ENCODE measurements around the gene SLC6A8.

DNA sequence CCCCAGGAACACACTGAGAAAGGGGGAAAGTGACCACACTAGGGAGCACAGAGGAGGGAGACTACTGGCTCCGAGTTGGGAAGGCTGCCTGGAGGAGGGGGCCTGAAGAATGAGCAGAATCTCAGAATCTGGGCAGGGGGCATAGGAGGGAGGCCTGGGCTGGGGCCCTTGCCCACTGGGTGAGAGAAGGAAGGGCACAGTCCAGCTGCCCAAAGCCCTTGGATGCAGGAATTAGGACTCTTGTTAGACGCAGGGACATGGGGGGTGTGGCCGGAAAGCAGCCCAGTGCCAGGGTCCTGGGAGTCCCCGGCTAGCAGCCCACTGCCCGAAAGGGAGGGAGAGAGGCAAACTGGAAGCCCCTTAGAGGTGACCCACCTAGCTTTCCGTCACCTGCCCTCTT, 42.6 kb upstream of the SLC6A8 start:
- TF ChIP-seq POLR2A (IDR thresholded peaks at IDR 0.05), result no peak
- TF ChIP-seq, protein P1, sequence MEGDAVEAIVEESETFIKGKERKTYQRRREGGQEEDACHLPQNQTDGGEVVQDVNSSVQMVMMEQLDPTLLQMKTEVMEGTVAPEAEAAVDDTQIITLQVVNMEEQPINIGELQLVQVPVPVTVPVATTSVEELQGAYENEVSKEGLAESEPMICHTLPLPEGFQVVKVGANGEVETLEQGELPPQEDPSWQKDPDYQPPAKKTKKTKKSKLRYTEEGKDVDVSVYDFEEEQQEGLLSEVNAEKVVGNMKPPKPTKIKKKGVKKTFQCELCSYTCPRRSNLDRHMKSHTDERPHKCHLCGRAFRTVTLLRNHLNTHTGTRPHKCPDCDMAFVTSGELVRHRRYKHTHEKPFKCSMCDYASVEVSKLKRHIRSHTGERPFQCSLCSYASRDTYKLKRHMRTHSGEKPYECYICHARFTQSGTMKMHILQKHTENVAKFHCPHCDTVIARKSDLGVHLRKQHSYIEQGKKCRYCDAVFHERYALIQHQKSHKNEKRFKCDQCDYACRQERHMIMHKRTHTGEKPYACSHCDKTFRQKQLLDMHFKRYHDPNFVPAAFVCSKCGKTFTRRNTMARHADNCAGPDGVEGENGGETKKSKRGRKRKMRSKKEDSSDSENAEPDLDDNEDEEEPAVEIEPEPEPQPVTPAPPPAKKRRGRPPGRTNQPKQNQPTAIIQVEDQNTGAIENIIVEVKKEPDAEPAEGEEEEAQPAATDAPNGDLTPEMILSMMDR (IDR thresholded peaks at IDR 0.05), result no peak

Data from prostate gland (tissue), 2 donors.